Measurements from ENCODE around the gene GP5. TPM values are rescaled to one million over a fixed set of nuclear protein-coding genes. Genes with fewer than 3 reads are reported as not detected.

The GP5 gene
- total and polyA plus RNA-seq, 3 donors from 2014 or later: 0.06 to 0.16 TPM; not detected in 1

DNA sequence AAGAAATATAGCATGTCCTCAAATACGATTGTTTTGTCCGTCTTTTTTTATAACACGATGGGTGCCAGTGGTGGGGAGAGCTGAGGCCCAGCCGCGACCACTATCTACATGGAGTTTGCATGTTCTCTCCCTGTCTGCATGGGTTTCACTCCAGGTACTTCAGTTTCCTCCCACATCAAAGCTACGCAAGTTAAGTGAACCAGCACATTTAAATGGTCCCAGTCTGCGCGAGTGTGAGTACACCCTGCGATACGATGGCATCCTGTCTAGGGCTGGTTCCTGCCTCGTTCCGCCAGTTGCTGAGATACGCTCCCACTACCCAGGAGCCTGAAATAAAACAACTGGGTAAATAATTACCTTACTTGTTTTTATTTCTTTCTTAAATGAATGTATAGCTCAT is 47.1 kb upstream of the GP5 start:
- 94 to 95% methylated on average over 13 of the region's 13 CpGs for WGBS, 2 donors
- no peaks in the 10 kb centered on the region for H3K36me3 ChIP-seq (ENCODE audit: low read depth, missing control alignments)

GRCh38 chr3:194443901-194444300 is 44.8 kb upstream of the GP5 start:
- Histone ChIP-seq H3K27me3 (no peaks in the 10 kb centered on the region), H3K36me3 (ENCODE audit: low read depth, missing control alignments) (no peaks in the 10 kb centered on the region), H3K4me3 (no peak overlapping the region), H3K27ac (no peak overlapping the region), H3K4me1 (no peaks in the 10 kb centered on the region), H3K9me3 (no peaks in the 10 kb centered on the region)
- intact Hi-C loops (cut with DNase I; ENCODE audit: low total_unique reads): no loop called here
- WGBS, 2 donors: 86 to 96% methylated on average over 2 of the region's 2 CpGs
- DNase-seq: no peak
- TF ChIP-seq CTCF (IDR thresholded peaks at IDR 0.05) (no peak), POLR2A (IDR thresholded peaks at IDR 0.05) (no peak)

More for the DNA sequence above, 47.1 kb upstream of the GP5 start:
- TF ChIP-seq POLR2A (IDR thresholded peaks at IDR 0.05) (no peak), CTCF (IDR thresholded peaks at IDR 0.05) (no peak)
- H3K27ac ChIP-seq: no peak overlapping the region
- intact Hi-C loops (cut with DNase I; ENCODE audit: low total_unique reads): no loop called here
- no peak for DNase-seq
- H3K4me3 ChIP-seq: no peak overlapping the region
- H3K27me3 ChIP-seq: no peaks in the 10 kb centered on the region
- H3K4me1 ChIP-seq: no peaks in the 10 kb centered on the region
- H3K9me3 ChIP-seq: no peaks in the 10 kb centered on the region

- intact Hi-C loops (cut with DNase I; ENCODE audit: low total_unique reads): no loop called here
- Histone ChIP-seq H3K4me1 (no peaks in the 10 kb centered on the region), H3K27me3 (no peaks in the 10 kb centered on the region), H3K27ac (no peak overlapping the region), H3K4me3 (no peak overlapping the region), H3K9me3 (no peaks in the 10 kb centered on the region), H3K36me3 (ENCODE audit: low read depth, missing control alignments) (no peaks in the 10 kb centered on the region)
- TF ChIP-seq POLR2A (IDR thresholded peaks at IDR 0.05): no peak
- no peak for TF ChIP-seq CTCF (IDR thresholded peaks at IDR 0.05)
- DNase-seq: no peak
- WGBS, 2 donors: 70 to 74% methylated on average over 2 of the region's 2 CpGs
Measured at GRCh38 chr3:194440756-194441155, 41.7 kb upstream of the GP5 start.

DNA sequence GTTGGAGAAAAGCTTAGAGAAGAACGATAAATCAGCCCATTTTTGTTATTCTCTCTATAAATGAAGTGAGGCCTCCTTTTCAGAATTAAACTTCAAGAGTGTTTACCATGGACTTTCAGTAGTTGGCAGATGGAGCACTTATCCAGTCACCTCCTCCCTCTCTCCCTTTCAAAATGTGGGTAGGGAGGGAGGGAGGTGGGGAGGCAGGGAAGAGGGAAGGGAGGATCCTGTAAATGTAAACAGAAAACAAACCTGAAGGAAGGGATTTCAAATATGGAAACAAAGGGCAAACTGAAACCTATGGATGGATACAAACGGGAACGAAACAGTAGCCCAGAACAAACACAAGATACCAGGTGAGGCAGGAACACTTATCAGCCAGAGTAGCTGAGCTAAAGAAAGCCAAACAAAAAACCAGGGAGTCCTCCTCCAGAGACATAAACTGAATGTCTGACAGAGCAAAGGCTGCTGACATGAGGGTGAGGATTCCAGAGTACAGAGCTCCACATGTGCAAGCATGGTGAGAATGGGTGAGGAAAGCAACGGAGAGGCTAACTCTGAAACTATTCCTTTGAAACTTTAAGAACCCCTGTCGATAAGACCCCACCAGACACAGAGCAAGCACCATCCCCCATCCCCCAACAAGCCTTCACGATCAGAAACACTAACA is 41.0 kb upstream of the GP5 start:
- 80 to 87% methylated on average over 6 of the region's 6 CpGs for WGBS, 2 donors
- Histone ChIP-seq H3K4me3 (no peak overlapping the region), H3K27ac (no peak overlapping the region), H3K36me3 (ENCODE audit: low read depth, missing control alignments) (no peaks in the 10 kb centered on the region), H3K4me1 (no peaks in the 10 kb centered on the region), H3K27me3 (no peaks in the 10 kb centered on the region), H3K9me3 (no peaks in the 10 kb centered on the region)
- intact Hi-C loops (cut with DNase I; ENCODE audit: low total_unique reads): no loop called here
- no peak for DNase-seq
- TF ChIP-seq POLR2A (IDR thresholded peaks at IDR 0.05) (no peak), CTCF (IDR thresholded peaks at IDR 0.05) (no peak)

DNA sequence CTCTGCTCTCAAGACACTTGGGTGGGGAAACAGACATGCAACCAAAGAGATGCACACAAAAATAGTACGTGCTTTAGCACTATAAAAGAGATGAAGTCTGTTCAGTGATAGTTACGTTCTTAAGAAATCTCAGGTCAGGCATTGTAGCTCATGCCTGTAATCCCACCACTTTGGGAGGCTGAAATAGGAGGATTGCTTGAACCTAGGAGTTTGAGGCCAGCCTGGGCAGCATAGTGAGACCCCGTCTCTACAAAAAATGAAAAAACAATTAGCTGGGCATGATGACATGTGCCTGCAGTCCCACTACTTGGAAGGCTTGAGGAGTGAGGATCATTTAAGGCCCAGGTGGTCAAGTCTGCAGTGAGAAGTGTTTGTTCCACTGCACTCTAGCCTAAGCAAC is 35.4 kb upstream of the GP5 start:
- H3K9me3 ChIP-seq: no peaks in the 10 kb centered on the region
- H3K36me3 ChIP-seq (ENCODE audit: low read depth, missing control alignments): no peaks in the 10 kb centered on the region
- no peak overlapping the region for H3K4me3 ChIP-seq
- no peak for TF ChIP-seq CTCF (IDR thresholded peaks at IDR 0.05)
- no peak overlapping the region for H3K27ac ChIP-seq
- no peaks in the 10 kb centered on the region for H3K27me3 ChIP-seq
- intact Hi-C loops (cut with DNase I; ENCODE audit: low total_unique reads): no loop called here
- 77 to 92% methylated on average over 3 of the region's 3 CpGs for WGBS, 2 donors
- no peaks in the 10 kb centered on the region for H3K4me1 ChIP-seq
- no peak for DNase-seq

Data from testis (tissue), 3 donors.